NOMO-1 (cell line): ENCODE measurements around the gene GLI3.
A peak's percentile ranks its signal among the peaks of the same experiment; 100 is the strongest.

ENCODE experiments used
- DNase-seq, 2 experiments: peaks; one replicate each; lab custom pipeline; 2025; ENCODE audit not compliant: unreplicated experiment in 2 of 2; lab: John Stamatoyannopoulos, UW

Gene GLI3

GRCh38 chr7:42107484-42108240 lies 129.3 kb downstream of the GLI3 start:
- no peak for DNase-seq

DNA sequence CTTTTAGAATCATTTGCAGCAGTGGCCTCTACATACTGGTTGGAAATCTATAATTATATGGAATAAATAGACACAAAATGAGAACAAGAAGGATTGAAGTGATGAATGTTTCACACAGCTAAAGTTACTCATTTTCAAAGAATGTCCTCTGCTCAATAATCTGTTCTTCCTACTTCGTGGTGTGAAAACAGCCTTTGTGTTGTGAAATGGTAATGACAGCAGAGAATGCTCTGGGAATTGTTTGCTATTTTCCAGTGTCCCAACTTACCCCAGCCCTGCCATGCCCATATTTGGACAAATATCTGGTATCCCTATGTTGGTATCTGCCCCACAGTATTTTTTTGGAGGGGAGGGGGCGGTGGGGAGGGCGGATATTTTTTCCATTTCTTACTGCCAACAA lies 130.4 kb downstream of the GLI3 start:
- DNase-seq, result no peak

GRCh38 chr7:42105554-42106358 lies 131.3 kb downstream of the GLI3 start:
- DNase-seq, result no peak

DNA sequence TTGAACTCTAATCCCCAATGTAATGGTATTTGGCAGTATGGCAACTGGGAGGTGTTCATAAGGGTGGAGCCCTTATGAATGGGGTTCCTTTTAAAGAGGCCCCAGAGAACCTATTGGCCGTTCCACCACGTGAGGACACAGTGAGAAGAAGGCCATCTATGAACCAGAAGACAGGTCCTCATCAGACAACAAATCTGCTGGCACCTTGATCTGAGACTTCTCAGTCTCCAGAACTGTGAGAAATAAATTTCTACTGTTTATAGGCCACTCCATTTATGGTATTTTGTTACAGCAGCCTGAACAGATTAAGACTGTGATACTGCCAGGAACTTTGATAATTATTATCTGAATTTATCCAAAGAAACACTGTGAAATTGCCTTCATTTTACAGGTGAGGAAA lies 132.3 kb downstream of the GLI3 start:
- DNase-seq, result no peak

GRCh38 chr7:42104231-42104630 lies 132.8 kb downstream of the GLI3 start:
- DNase-seq, result no peak

GRCh38 chr7:42103456-42103855 lies 133.6 kb downstream of the GLI3 start:
- no peak for DNase-seq

DNA sequence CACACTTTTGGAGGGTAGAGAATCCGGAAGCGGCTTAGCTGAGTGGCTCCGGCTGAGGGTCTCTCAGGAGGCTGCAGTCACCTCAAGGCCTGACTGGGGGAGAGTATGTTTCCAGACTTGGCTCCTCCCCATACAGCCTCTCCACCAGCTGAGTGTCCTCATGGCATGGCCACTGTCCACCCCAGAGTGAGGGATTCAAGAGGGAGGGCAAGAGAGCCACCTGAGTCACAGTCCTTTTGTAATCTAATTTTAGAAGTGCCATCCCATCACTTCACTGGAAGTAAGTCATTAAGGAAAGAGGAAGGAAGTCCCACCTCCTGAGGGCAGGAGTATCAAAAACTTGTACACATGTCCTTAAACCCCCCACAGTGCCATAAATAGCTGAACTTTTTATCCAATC lies 134.0 kb downstream of the GLI3 start:
- DNase-seq, result no peak

DNA sequence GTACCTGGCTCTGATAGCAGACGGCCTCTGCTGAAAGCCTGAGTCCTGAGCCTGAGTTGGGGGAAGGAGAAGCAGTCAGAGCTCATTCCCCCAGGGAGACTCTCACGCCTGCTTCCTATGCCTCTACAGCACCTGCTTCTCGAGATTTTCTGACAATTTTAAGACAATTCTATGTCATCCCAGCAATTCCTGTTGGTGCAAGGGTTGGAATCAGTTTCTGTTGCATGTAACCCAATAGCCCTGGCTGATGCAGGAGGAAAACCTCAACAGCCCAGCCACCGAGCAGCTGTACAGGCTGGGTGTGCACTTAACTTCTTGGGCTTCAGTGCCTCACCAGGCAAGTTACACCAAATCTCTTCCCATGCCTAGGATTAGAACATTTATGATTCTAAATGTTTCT lies 134.7 kb downstream of the GLI3 start:
- no peak for DNase-seq

DNA sequence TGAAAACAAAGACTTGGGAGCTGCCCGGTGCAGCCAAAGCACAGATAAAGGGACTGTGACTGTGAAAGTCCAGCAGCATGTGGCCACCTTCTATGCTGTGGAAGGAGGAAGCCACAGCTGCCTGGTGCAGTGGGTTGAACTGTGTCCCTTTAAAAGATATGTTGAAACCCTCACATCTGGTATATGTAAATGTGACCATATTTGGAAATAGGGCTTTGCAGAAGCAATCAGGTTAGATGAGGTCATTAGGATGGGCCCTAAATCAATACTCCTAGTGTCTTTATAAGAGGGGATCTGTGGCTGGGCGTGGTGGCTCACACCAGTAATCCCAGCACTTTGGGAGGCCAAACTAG lies 136.9 kb downstream of the GLI3 start:
- DNase-seq, result peak in 1 of 2 experiments; percentile 43

- DNase-seq, result no peak
Observed at GRCh38 chr7:42099470-42100155, 137.4 kb downstream of the GLI3 start.

- no peak for DNase-seq
Observed at GRCh38 chr7:42099066-42099465, 137.9 kb downstream of the GLI3 start.

- no peak for DNase-seq
Observed at GRCh38 chr7:42097752-42098151, 139.3 kb downstream of the GLI3 start.

DNA sequence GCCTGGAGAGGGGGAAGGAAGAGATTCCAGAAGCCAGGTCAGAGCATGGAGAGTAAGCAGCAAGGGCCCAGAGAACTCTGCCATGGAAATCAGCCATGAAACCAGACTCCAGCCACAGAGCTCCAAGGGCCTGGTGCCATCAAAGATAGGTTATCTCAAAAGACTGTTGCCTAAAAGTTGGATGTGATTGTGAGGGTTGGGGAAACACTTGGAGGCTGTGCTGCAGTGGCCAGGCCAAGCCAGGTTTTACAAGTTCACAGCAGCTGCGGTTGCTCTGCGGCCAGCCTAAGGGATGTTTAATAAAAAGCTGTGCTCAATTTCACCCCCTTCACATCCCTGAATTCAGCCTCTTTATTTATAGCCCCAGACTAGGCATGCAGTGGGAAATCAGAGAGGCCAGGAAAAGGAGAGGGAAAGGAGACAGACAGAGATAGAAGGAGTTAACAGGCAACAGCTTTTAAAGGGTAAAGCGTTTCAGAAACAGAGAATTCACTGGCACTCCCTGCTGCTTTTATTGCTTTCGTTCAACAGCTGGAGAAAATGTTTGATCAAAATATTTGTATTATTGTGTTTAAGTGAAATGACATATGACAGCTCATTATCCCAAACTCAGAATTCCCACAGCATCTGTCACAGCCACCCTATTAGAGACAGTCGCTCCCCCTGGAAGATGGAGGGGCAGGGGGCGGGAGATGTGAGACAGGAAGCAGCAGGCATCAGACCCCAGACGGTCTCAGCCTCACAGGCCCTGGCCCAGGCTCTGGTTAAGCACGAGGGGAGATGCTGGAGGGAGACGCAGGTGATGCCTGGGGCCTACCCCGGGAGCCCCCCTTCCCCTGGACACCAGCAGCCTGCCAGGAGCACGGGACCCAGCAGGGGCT lies 140.1 kb downstream of the GLI3 start:
- no peak for DNase-seq

- DNase-seq, result no peak
Observed at GRCh38 chr7:42096268-42096667, 140.7 kb downstream of the GLI3 start.

DNA sequence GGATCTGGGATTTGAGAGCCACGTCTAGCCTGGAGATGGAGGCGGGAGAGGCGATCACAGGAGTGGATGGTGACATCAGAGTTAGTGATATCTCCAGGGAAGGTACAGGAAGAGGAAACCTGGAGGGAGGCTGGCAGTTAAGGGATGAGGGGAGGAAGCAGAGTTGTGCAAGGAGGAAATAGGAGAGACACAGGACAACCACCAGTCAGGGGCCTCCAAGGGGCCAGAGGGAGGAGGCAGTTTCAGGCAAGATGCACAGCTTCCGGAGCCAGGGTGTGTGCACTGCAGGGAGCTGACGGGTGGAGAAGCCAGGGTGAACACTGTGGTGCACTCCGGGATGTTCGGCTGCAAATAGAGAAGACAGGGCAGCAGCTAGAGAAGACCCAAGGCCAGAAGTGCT lies 141.2 kb downstream of the GLI3 start:
- DNase-seq, result peak in 1 of 2 experiments; percentile 28

GRCh38 chr7:42093349-42093905 lies 143.6 kb downstream of the GLI3 start:
- peak in 1 of 2 experiments; percentile 6 for DNase-seq

GRCh38 chr7:42091461-42092291 lies 145.3 kb downstream of the GLI3 start:
- no peak for DNase-seq

- no peak for DNase-seq
Observed at GRCh38 chr7:42090806-42091205, 146.2 kb downstream of the GLI3 start.

DNA sequence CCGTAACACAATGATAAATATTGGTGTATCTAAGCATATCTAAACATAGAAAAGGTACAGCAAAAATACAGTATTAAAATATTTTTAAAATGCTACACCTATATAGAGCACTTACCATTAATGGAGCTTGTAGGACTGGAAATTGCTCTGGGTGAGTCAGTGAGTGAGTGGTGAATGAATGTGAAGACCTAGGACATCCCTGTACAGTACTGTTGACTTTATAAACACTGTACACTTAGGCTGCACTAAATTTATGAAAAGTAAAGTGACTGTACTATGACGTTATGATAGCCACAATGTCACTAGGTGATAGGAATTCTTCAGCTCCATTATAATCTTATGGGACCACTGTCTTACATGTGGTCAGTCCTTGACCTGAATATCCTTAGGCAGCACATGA lies 147.0 kb downstream of the GLI3 start:
- no peak for DNase-seq

DNA sequence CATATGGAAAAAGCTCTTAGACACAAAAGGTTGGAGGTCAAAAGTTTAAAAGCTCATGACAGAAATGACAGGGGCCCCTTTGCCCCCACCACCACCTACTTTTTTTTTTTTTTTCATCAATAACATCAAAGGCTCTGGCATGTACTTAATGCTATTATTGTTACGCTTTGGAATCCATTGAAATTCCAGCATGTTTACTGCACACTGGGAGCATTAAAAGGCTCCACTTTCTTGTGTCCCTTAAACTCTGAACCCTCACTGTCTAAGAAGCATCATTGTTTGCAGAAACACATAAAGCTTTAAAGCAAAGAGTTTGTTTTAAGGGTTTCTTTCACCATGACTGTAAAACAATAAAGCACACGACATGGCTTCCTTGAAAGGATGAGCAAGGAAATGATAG lies 149.4 kb downstream of the GLI3 start:
- no peak for DNase-seq
